Measurements from ENCODE around the gene MED17. TPM values are rescaled to one million over a fixed set of nuclear protein-coding genes. Genes with fewer than 3 reads are reported as not detected.

MED17 gene
- total and polyA plus RNA-seq, 2 of the 13 experiments (the other 11 are each of a cell fraction or from before 2014, with no cell fraction given), result 23.1 to 37.0 TPM

DNA sequence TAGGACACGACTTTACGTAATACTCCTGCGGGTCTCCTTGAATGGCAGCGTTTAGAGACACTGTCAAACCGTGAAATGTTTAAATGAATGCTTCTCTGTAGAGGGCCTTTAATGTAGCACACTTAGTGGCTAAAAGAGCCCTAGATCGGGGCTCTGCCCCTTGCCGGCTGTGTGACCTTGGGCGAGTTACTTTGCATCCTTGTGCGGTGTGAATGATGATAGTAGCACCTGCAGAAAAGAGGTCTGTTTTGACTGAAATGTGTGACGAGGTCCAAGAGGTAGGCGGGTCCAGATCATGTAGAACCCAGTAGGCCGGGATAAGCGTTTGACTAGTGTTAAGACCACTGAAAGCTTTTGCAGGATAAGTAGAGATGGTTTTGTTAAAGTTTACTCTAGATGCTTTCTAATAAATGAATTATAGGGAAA, 866 bp downstream of the MED17 start:
- Histone ChIP-seq H4K20me1 (ENCODE audit: insufficient read depth, low read length) (peaks cover 35% of the 10 kb centered on the region), H3K9me3 (ENCODE audit: low read length) (no peaks in the 10 kb centered on the region), H3K27me3 (ENCODE audit: control insufficient read depth in 1 of 2, insufficient read depth in 2 of 2, low read length in 2 of 2) (no peaks in the 10 kb centered on the region; a peak in 1 of 5 replicates), H3K79me2 (ENCODE audit: insufficient read depth, low read length) (peaks cover 58% of the 10 kb centered on the region), H3K9ac (ENCODE audit: insufficient read depth, low read depth, low read length) (peak overlapping the region; percentile 91), H2AFZ (ENCODE audit: low read length) (no peak overlapping the region), H3K4me1 (ENCODE audit: insufficient read depth, low read length) (peaks cover 32% of the 10 kb centered on the region), H3K27ac (ENCODE audit: extremely low read length, insufficient read depth, low read length) (peak overlapping the region; percentile 90), H3K4me3 (replicated peaks in 1 of 3; ENCODE audit: insufficient read depth in 1 of 3, low read depth in 2 of 3, low read length in 3 of 3) (peak overlapping the region; percentile 85 to 93 (median 93)), H3K4me2 (ENCODE audit: low read depth, low read length) (peak overlapping the region; percentile 84), H3K36me3 (replicated peaks in 1 of 2; ENCODE audit: control insufficient read depth in 1 of 2, insufficient read depth in 2 of 2, low read length in 2 of 2) (peaks cover 6 to 19% of the 10 kb centered on the region in 2 experiments)
- in situ Hi-C loops (cut with HindIII; ENCODE audit: extremely low pct_ligation_motif_present, low pct_unique_long_range_greater_than_20kb), result loop anchor here (5.0 kb wide), 1 partner anchor 43 kb away; the partner anchor contains the start of genes C11orf54 and TAF1D
- intact Hi-C loops (cut with micrococcal nuclease; ENCODE audit: unreplicated experiment), result loop anchor here (1.0 to 5.0 kb wide), 2 partner anchors 43 to 553 kb away; no protein-coding TSS in a partner anchor
- TF ChIP-seq ISL2 (CRISPR knock-in tag; IDR thresholded peaks at IDR 0.05) (no peak), ZNF781 (CRISPR knock-in tag; IDR thresholded peaks at IDR 0.05; ENCODE audit: borderline replicate concordance, not compliant biosample characterization) (no peak), SMAD1 (CRISPR knock-in tag; IDR thresholded peaks at IDR 0.05; ENCODE audit: borderline replicate concordance, low read depth) (no peak), ARNT (IDR thresholded peaks at IDR 0.05) (no peak), ZNF232 (CRISPR knock-in tag; IDR thresholded peaks at IDR 0.05; ENCODE audit: borderline replicate concordance) (no peak), KDM5A (IDR thresholded peaks at IDR 0.05; ENCODE audit: borderline replicate concordance, low read length) (peak; percentile 40; the same call in 1 of the 2 replicates), ZNF549 (CRISPR knock-in tag; IDR thresholded peaks at IDR 0.05) (no peak), ZNF709 (CRISPR knock-in tag; IDR thresholded peaks at IDR 0.05) (no peak), NCOA1 (CRISPR knock-in tag; IDR thresholded peaks at IDR 0.05) (no peak), CREB1 (IDR thresholded peaks at IDR 0.05) (peak; percentile 41; the same call in 1 of the 2 replicates), CREB1 (CRISPR knock-in tag; IDR thresholded peaks at IDR 0.05) (no peak), GATAD1 (CRISPR knock-in tag; IDR thresholded peaks at IDR 0.05) (no peak), ZNF569 (CRISPR knock-in tag; IDR thresholded peaks at IDR 0.05; ENCODE audit: borderline replicate concordance) (0 out of 2 replicates have a peak, but pooled peaks have one; percentile 12), BHLHE40 (IDR thresholded peaks at IDR 0.05; ENCODE audit: low read length) (no peak), ZNF761 (CRISPR knock-in tag; conservative IDR thresholded peaks at IDR 0.05) (0 out of 2 replicates have a peak, but pooled peaks have one; percentile 11), ZNF235 (CRISPR knock-in tag; IDR thresholded peaks at IDR 0.05; ENCODE audit: borderline replicate concordance) (0 out of 2 replicates have a peak, but pooled peaks have one; percentile 5), SMYD3 (CRISPR knock-in tag; IDR thresholded peaks at IDR 0.05) (peak; percentile 0; the same call in 1 of the 2 replicates), CEBPG (CRISPR knock-in tag; IDR thresholded peaks at IDR 0.05) (0 out of 2 replicates have a peak, but pooled peaks have one; percentile 20)
- TF ChIP-seq, protein P1, sequence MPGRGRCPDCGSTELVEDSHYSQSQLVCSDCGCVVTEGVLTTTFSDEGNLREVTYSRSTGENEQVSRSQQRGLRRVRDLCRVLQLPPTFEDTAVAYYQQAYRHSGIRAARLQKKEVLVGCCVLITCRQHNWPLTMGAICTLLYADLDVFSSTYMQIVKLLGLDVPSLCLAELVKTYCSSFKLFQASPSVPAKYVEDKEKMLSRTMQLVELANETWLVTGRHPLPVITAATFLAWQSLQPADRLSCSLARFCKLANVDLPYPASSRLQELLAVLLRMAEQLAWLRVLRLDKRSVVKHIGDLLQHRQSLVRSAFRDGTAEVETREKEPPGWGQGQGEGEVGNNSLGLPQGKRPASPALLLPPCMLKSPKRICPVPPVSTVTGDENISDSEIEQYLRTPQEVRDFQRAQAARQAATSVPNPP (CRISPR knock-in tag; IDR thresholded peaks at IDR 0.05), result 0 out of 2 replicates have a peak, but pooled peaks have one; percentile 43
- ChIA-PET POLR2A (interaction anchor here (1.6 to 2.5 kb wide), 2 partner anchors 10 to 43 kb away, joined by 7 to 10 read pairs; partner anchors contain the start of genes C11orf54 and TAF1D), CTCF (ENCODE audit: low intra/inter-chr PET ratio, low total read pairs) (no interaction called here)
- WGBS (ENCODE audit: low lambda C conversion rate), result under 1% methylated on average over 11 of the region's 13 CpGs
- DNase-seq (ENCODE audit: low spot score) (no peak), ATAC-seq (peak; percentile 15), FAIRE-seq (no peak)
- BruUV-seq (replicated peaks), result no TSS peak

Measured in HepG2 (cell line).